Fibroblast of the aortic adventitia (primary cell): ENCODE data around the gene ANKRD7. TPM values are rescaled to one million over a fixed set of nuclear protein-coding genes. Genes with fewer than 3 reads are reported as not detected.
A peak's percentile ranks its signal among the peaks of the same experiment; 100 is the strongest.
"Not testable (repeated sequence)": the region's sequence is repeated elsewhere in the genome, so short reads cannot be mapped to it uniquely, and the experiment has no call there.

Source experiments
- DNase-seq: peaks from one replicate; pipeline ENCODE4 v3.0.0-alpha.2; 2010; ENCODE audit warnings: low read depth
- H3K4me3 ChIP-seq: 2 replicates; pipeline ENCODE4 v1.5.1; 2011; ENCODE audit warnings: low read depth, mild to moderate bottlenecking, control low read depth, low read length, moderate library complexity
- CTCF ChIP-seq: IDR thresholded peaks from 2 replicates; pipeline ENCODE4 v1.5.1; 2011; ENCODE audit warnings: mild to moderate bottlenecking, low read length, control low read depth, inconsistent platforms; ENCODE audit not compliant: insufficient read depth
- total RNA-seq: library from RNA; depleted of rRNA; stranded (reverse); fragments of >200 nt; gene quantifications from 2 replicates; pipeline ENCODE4 v1.2.3, GENCODE V29; 2012; ENCODE audit warnings: low replicate concordance

ANKRD7 gene
- total RNA-seq, 1 donor, result 3.9 TPM

DNA sequence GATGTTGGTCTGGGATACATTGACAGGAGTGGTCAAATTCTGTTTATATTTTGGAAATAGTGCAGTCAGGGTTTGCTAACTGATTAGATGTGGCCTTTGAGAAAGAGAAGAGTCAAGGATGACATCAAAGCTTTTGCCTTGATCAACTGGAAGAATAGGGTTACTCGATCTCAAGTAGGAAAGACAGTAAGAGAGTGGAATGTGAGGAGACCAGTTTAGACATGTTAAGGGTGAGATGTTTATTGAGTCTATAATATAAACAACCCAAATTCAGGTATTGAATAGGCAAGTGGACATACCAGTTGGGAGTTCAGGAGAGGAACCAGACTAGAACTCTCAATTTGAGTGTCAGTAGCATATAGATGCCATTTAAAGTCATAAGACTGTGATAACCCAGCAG lies 1.9 kb upstream of the ANKRD7 start:
- TF ChIP-seq CTCF, result no peak
- H3K4me3 ChIP-seq, result no peak overlapping the region
- DNase-seq, result no peak

GRCh38 chr7:118232837-118233236 lies 8.3 kb downstream of the ANKRD7 start:
- DNase-seq, result peak; percentile 39
- TF ChIP-seq CTCF, result no peak
- H3K4me3 ChIP-seq, result no peak overlapping the region

- H3K4me3 ChIP-seq, result no peak overlapping the region
- TF ChIP-seq CTCF, result no peak
- DNase-seq, result no peak
Measured at GRCh38 chr7:118233799-118234198, 9.3 kb downstream of the ANKRD7 start.

DNA sequence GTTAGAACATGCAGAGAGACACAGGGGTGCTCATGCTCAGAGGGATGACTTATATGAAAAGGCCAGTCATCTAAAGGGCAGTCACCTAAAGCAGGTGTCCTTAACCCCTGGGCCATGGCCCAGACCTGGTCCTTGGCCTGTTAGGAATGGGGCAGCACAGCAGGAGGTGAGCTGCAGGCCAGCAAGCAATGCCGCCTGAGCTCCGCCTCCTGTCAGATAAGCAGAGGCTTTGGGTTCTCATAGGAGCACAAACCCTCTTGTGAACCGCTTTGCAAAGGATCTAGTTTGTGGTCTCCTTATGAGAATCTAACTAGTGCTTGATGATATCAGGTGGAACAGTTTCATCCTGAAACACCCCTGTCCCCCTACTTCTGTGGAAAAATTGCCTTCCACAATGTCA lies 14.5 kb downstream of the ANKRD7 start:
- TF ChIP-seq CTCF, result no peak
- no peak for DNase-seq

GRCh38 chr7:118240320-118240719 lies 15.8 kb downstream of the ANKRD7 start:
- DNase-seq, result not testable (repeated sequence)

More for the DNA sequence above, 14.5 kb downstream of the ANKRD7 start:
- no peak overlapping the region for H3K4me3 ChIP-seq

GRCh38 chr7:118243695-118244094 lies 19.2 kb downstream of the ANKRD7 start:
- DNase-seq, result no peak
- no peak for TF ChIP-seq CTCF
- H3K4me3 ChIP-seq, result no peak overlapping the region

More at GRCh38 chr7:118240320-118240719, 15.8 kb downstream of the ANKRD7 start:
- not testable (repeated sequence) for H3K4me3 ChIP-seq

DNA sequence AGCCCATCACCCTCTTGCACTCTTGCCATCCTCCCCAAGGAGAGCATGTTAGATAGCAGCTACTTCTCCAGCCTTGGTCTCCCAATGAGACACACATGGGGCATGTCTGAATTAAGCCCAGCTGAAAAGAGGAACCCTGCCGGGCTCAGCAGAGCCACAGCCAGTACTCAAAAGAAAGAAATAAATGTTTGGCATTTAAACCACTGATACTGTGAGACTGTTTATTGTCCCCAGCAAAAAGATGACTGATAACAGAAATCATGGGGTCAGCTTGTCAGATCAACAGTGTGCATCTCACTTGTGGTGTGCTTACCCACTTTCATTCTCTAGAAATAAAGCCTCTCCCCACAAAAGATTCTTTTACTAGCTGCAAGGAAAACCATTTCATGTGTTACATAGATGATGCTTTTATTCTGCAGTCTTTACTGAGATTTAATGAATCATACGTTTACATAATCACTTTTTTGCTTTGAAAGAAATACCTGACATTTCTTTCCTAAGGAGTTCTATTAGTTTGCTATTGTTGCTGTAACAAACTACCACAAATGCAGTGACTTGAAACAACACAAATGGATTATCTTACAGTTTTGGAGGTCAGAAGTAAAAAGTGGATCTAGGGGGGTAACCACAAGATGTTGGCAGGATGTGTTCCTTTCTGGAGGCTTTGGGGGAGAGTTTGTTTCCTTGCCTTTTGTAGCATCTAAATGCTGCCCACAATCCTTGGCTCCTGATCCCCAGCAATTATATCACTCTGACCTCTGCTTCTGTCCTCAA lies 20.9 kb downstream of the ANKRD7 start:
- no peak for TF ChIP-seq CTCF
- no peak overlapping the region for H3K4me3 ChIP-seq
- DNase-seq, result no peak
